GM18520 (cell line): ENCODE data around the gene SLC29A2.
"Not testable (repeated sequence)": the region's sequence is repeated elsewhere in the genome, so short reads cannot be mapped to it uniquely, and the experiment has no call there.

Experiments used
- ATAC-seq: cut with Tn5 transposase; IDR thresholded peaks from one replicate; pipeline ENCODE4 v1.9.1; 2021; ENCODE audit not compliant: unreplicated experiment

Gene SLC29A2

GRCh38 chr11:66320289-66320688, 51.3 kb downstream of the SLC29A2 start:
- not testable (repeated sequence) for ATAC-seq

GRCh38 chr11:66318600-66318970, 53.0 kb downstream of the SLC29A2 start:
- no peak for ATAC-seq

- no peak for ATAC-seq
These were observed 53.6 kb downstream of the SLC29A2 start for GRCh38 chr11:66317723-66318599.

DNA sequence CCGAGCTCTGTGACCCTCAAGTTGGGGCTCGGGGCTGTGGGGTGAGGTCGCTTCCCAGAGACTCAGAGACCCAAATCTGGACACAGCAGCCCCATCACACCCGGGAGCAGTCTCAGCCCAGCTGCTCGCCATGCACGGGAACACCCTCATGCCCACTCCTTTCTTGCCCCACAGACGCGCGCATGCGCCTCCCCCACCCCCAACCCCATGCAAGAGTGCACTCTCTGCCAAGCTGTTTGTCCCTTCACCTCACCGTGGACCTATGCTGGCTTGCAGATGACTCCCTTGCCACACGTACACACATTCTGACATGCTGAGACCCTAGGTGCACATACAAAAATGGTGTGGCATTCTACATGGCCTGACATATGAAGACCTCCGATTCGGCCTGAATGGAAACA, 54.2 kb downstream of the SLC29A2 start:
- ATAC-seq, result no peak

DNA sequence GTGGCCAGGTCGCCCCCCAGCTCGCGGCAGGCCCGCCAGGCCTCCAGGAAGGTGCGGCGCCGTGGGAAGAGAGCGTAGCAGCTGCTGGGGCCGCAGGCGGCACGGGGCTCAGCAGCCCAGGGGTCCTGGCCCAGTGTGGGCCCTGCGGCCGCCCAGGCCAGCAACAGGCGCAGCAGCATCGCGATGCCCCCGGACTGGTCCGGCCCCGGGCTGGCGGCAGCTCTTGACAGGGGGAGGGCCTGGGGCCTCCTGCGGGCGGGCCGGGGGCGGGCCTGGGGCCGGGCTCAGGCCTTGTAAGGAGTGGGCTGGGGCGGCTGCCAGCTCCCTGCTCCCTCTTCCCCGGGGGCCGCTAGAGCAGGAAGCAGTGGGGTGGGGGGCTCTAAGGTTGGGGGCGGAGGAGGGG, 54.7 kb downstream of the SLC29A2 start, which contains the start of gene CD248:
TSS of gene CD248 (minus strand) at position 196 of the 403 bp plus-strand sequence. CDS start at position 179, 17 bp downstream.
- no peak for ATAC-seq

GRCh38 chr11:66315921-66316811, 55.4 kb downstream of the SLC29A2 start:
- ATAC-seq, result no peak

- no peak for ATAC-seq
These were observed 56.1 kb downstream of the SLC29A2 start for GRCh38 chr11:66315498-66315885.

GRCh38 chr11:66314561-66315497, 56.7 kb downstream of the SLC29A2 start:
- ATAC-seq, result no peak

GRCh38 chr11:66314186-66314501, 57.4 kb downstream of the SLC29A2 start:
- no peak for ATAC-seq

DNA sequence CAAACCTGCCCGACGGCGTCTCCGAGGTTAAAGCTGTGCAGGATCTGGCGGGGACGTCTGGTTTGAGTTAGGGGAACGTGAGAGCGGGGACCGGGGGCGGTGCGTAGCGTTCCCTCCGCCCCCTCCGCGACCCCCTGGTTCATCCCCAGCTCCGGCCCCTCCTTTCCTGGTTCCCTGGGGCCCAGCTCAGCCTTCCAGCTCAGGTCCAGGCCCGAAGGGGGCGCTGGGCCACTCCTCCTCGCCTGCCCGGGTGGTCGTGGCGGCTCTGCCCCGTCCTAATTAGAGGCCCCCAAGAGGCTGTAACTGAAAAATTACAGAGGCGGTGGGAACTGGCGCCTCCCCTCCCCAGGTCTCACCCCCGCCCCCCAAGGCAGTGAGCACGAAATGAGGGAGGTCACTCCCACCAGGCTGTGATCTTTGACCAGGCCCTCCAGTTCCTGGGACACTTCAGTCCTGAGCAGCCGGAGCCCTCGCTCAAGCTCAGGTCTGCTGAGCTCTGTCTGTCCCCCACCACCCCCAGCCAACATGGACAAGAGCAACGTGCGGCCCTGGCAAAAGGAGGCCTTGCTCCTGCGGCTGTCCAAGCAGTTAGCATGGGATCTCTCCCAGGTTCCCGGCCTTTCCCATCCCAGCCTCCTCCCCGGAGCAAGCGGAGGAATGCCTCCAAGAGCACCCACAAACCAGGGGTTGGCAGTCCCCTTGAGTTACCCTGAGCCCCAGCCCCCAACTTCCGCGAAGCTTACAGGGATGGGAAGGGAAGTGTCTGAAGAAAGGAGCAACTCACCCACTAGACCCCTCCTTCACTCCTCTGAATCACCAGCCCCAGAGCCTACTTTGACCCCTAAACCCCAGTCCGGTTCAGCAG, 58.0 kb downstream of the SLC29A2 start:
- no peak for ATAC-seq

DNA sequence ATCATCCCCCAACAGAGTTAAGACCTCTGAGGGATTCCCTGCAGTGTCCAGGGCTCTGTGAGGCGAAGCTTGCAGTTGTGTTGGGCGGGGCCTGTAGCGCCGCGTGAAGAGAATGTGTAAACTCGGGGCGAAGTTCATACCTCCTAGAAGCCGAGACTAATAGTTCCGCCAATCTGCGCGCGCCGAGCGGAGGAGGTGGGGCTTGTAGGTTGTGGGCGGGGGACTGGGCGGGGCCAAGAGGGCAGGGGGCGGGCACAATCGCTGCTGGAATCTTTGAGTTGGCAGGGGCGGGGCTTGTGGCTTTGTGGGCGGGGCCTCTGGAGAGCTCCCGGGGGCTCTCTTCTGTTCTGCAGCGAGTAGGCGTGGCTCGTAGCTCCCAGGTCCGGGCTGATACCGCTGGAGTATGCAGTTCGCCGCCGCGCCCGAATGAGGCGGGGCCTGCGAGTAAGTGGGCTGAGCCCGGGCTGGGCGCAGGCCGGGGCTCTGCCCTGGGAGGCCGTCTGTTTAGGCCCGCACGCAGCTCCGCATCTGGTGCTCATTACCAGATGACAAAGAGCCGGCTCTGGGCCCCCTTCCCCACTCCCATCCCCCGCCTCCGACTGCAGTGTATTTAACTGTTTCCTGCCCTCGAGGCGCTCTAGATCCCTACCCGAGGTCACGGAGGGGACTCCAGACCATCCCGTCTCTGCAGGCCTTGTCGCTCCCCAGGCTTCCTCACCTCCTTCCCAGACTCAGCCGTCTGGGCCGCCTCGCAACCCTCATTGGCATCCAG, 58.8 kb downstream of the SLC29A2 start:
- peak; percentile 27 for ATAC-seq
